GM12878 (cell line): Measurements from ENCODE around the gene CEP89. TPM values are rescaled to one million over a fixed set of nuclear protein-coding genes. Genes with fewer than 3 reads are reported as not detected.
"Not testable (repeated sequence)": the region's sequence is repeated elsewhere in the genome, so short reads cannot be mapped to it uniquely, and the experiment has no call there.

Experiments used
- ATAC-seq: fragments of 200-7000 bp; cut with Tn5 transposase; 3 replicates; pipeline ENCODE4 v1.9.1; 2020; ENCODE audit warnings: mild to moderate bottlenecking, moderate library complexity
- BruUV-seq: library from RNA; stranded (reverse); fragments of 400-500 nt; replicated peaks from 2 replicates; lab custom pipeline; 2021; lab: Mats Ljungman, UMichigan
- CTCF ChIA-PET: fragments of 300-600 bp; sonication (Branson Sonifier 250); formaldehyde crosslinking; extraction: SDS; loops from one replicate; lab custom pipeline; 2021; ENCODE audit warnings: inconsistent platforms; lab: Yijun Ruan, JAX
- POLR2A ChIA-PET: fragments of 350-600 bp; formaldehyde crosslinking; extraction: SDS; loops from one replicate; lab custom pipeline; 2021; ENCODE audit warnings: inconsistent platforms; lab: Charles Lee
- RAD21 ChIA-PET: fragments of 300-600 bp; sonication (Branson Sonifier 250); formaldehyde crosslinking; loops from one replicate; lab custom pipeline; 2023; ENCODE audit warnings: antibody characterized with exemption; ENCODE audit not compliant: unreplicated experiment; lab: Charles Lee
- SMC1A ChIA-PET: fragments of 300-600 bp; sonication (Branson Sonifier 250); formaldehyde crosslinking; loops from one replicate; lab custom pipeline; 2023; ENCODE audit not compliant: unreplicated experiment, uncharacterized antibody; lab: Charles Lee
- DNase-seq: peaks from one replicate; pipeline ENCODE4 v3.0.0-alpha.2; 2011; ENCODE audit warnings: low read depth, low spot score
- FAIRE-seq: peaks from 3 replicates; lab custom pipeline; 2011; peaks lifted over from hg19 to GRCh38; lab: Jason Lieb, UNC
- H2AFZ ChIP-seq: 2 replicates; pipeline ENCODE4 v1.6.0; 2011; ENCODE audit warnings: low read depth, low read length, control low read depth; ENCODE audit not compliant: control insufficient read depth
- H3K27ac ChIP-seq: 2 replicates; pipeline ENCODE4 v1.5.1; 2011; ENCODE audit warnings: control low read depth; ENCODE audit not compliant: control insufficient read depth, insufficient read depth
- H3K27me3 ChIP-seq, 2 experiments: replicated peaks in 1 of 2; 2 replicates each; pipeline versions ENCODE4 v1.6.0 to v1.6.1; 2011; ENCODE audit warnings: low read length in 1 of 2; ENCODE audit not compliant: control insufficient read depth in 2 of 2, insufficient read depth in 2 of 2
- H3K36me3 ChIP-seq, 2 experiments: 2 replicates each; pipeline ENCODE4 v1.5.1; 2011; ENCODE audit warnings: low read length in 1 of 2; ENCODE audit not compliant: control insufficient read depth in 2 of 2, insufficient read depth in 2 of 2
- H3K4me1 ChIP-seq: 2 replicates; pipeline ENCODE4 v1.6.1; 2011; ENCODE audit warnings: mild to moderate bottlenecking, low read length, moderate library complexity, mixed read lengths; ENCODE audit not compliant: control insufficient read depth, insufficient read depth
- H3K4me2 ChIP-seq: 2 replicates; pipeline ENCODE4 v1.6.0; 2011; ENCODE audit warnings: control low read depth; ENCODE audit not compliant: control insufficient read depth, insufficient read depth
- H3K4me3 ChIP-seq: fragments of 200-600 bp; sonication (generic); 2 replicates; pipeline ENCODE4 v1.5.1; 2016
- H3K79me2 ChIP-seq: 2 replicates; pipeline ENCODE4 v1.6.0; 2011; ENCODE audit warnings: low read length; ENCODE audit not compliant: control insufficient read depth, insufficient read depth
- H3K9ac ChIP-seq: 2 replicates; pipeline ENCODE4 v1.8.0; 2011; ENCODE audit warnings: low read length, control low read depth, mixed read lengths; ENCODE audit not compliant: control insufficient read depth, insufficient read depth
- H3K9me3 ChIP-seq: replicated peaks from 3 replicates; pipeline ENCODE4 v1.5.1; 2011; ENCODE audit warnings: mild to moderate bottlenecking, low read length; ENCODE audit not compliant: control insufficient read depth, insufficient read depth
- H4K20me1 ChIP-seq: 2 replicates; pipeline ENCODE4 v1.6.0; 2011; ENCODE audit not compliant: control insufficient read depth, insufficient read depth
- SUZ12 ChIP-seq: fragments of 200-600 bp; sonication (generic); IDR thresholded peaks from one replicate; pipeline ENCODE4 v1.6.1; 2018; ENCODE audit warnings: antibody characterized with exemption, mild to moderate bottlenecking; ENCODE audit not compliant: unreplicated experiment
- WGBS: methylation state at CpG from one replicate; pipeline ENCODE4 v1.1.6; 2016; ENCODE audit warnings: low lambda C conversion rate; ENCODE audit not compliant: insufficient replicate concordance, insufficient coverage; ENCODE audit errors: missing lambda C conversion rate; 5-methylcytosine and 5-hydroxymethylcytosine counted together
- in situ Hi-C: fragments of 300-500 bp; cut with MboI; formaldehyde crosslinking; loops from 9 replicates; pipeline ENCODE4 v1.14.3; 2018; ENCODE audit warnings: mixed read lengths
- intact Hi-C: fragments of 100-400 bp; cut with micrococcal nuclease; formaldehyde crosslinking; loops from one replicate; pipeline ENCODE4 v1.14.2; 2022; ENCODE audit not compliant: unreplicated experiment
- polyA plus RNA-seq, 11 experiments: library from polyadenylated mRNA; depleted of rRNA in 4 of 11; unstranded in 6 of 11; stranded (reverse) in 5 of 11; fragments of >200 nt; fragmentation: Nextera tagmentation in 4 of 11; fragmentation: Illumina TruSeq in 1 of 11; extraction: Ambion mirVana in 4 of 11; extraction: Trizol in 1 of 11; gene quantifications; 1 replicate in 1 of 11; 2 replicates in 10 of 11; pipeline versions ENCODE4 v1.2.1 to v1.2.3, GENCODE V29; 2011 to 2016; ENCODE audit warnings: inconsistent platforms in 2 of 11, missing spikeins in 2 of 11, low read depth in 1 of 11
- total RNA-seq, 4 experiments: library from RNA; depleted of rRNA in 3 of 4; stranded (reverse); fragments of >200 nt in 3 of 4; fragmentation: Illumina TruSeq in 1 of 4; extraction: Trizol in 1 of 4; gene quantifications; 2 replicates each; pipeline versions ENCODE4 v1.2.1 to v1.2.3, GENCODE V29; 2013 to 2021
- TF ChIP-seq, protein P1 (sequence below): fragments of 450-650 bp; formaldehyde crosslinking; IDR thresholded peaks from 2 replicates; pipeline ENCODE4 v1.4.0; 2020; ENCODE audit warnings: mild to moderate bottlenecking, moderate library complexity

CEP89 gene
- total and polyA plus RNA-seq, 10 of the 15 experiments (the other 5 are each of a cell fraction or from before 2014, with no cell fraction given) = 6.0 to 19.3 (median 10.2) TPM

DNA sequence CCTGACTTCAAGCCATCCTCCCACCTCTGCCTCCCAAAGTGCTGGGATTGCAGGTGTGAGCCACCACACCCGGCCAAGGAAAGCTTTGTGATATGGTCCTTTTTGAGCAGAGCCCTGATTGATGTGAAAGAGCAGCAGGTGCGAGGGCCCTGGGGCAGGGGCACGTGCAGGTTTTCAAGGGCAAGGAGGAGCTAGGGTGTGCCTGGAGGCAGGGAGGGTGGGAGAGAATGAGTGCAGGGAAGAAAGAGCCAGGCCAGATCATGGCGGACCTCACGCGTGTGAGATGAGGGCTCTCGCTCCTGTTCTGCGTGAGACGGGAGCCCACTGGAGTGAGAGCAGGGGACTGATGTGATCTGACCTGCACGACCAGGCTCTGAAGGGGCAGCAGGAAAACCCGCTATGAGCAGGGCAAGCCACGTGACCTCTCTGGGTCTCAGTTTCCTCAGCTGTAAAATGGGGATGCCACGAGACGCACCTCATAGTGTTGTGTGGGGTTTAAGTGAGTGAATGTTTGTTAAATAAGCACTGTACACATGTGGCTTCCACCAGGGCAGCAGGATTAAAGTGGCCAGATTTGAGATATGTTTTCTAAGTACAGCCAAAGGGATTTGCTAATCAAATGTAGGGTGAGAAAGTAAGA, 26.1 kb upstream of the CEP89 start (continued):
- TF ChIP-seq, protein P1, sequence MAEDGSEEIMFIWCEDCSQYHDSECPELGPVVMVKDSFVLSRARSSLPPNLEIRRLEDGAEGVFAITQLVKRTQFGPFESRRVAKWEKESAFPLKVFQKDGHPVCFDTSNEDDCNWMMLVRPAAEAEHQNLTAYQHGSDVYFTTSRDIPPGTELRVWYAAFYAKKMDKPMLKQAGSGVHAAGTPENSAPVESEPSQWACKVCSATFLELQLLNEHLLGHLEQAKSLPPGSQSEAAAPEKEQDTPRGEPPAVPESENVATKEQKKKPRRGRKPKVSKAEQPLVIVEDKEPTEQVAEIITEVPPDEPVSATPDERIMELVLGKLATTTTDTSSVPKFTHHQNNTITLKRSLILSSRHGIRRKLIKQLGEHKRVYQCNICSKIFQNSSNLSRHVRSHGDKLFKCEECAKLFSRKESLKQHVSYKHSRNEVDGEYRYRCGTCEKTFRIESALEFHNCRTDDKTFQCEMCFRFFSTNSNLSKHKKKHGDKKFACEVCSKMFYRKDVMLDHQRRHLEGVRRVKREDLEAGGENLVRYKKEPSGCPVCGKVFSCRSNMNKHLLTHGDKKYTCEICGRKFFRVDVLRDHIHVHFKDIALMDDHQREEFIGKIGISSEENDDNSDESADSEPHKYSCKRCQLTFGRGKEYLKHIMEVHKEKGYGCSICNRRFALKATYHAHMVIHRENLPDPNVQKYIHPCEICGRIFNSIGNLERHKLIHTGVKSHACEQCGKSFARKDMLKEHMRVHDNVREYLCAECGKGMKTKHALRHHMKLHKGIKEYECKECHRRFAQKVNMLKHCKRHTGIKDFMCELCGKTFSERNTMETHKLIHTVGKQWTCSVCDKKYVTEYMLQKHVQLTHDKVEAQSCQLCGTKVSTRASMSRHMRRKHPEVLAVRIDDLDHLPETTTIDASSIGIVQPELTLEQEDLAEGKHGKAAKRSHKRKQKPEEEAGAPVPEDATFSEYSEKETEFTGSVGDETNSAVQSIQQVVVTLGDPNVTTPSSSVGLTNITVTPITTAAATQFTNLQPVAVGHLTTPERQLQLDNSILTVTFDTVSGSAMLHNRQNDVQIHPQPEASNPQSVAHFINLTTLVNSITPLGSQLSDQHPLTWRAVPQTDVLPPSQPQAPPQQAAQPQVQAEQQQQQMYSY = no peak
- TF ChIP-seq SUZ12 = no peak
- TF ChIP-seq, all 136 proteins: peak for 0

DNA sequence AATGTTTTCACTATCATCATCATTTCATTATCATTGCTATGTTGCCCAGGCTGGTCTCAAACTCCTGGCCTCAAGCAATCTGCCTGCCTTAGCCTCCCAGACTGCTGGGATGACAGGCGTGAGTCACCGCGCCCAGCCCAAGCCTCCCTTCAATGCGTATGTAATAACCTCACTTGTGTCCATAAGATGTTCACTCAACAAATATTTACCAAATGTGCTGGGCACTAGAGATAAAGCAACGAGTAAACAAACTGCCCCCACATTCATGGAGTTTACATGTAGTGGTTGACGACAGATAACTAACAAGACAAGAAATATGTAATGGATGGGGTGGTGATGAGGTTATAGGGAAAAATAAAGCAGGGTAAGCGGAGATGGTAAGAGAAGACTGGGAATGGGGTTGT, 25.3 kb upstream of the CEP89 start:
- RAD21 ChIA-PET, CTCF ChIA-PET, H2AFZ ChIP-seq, in situ Hi-C loops, SMC1A ChIA-PET, H3K4me1 ChIP-seq, H3K79me2 ChIP-seq, H4K20me1 ChIP-seq, BruUV-seq, H3K27me3 ChIP-seq, H3K27ac ChIP-seq, DNase-seq, ATAC-seq, H3K4me2 ChIP-seq, H3K9ac ChIP-seq, H3K36me3 ChIP-seq, H3K9me3 ChIP-seq, H3K4me3 ChIP-seq, intact Hi-C loops, POLR2A ChIA-PET, FAIRE-seq: not testable (repeated sequence)
- 70% methylated on average over 7 of the region's 7 CpGs for WGBS

DNA sequence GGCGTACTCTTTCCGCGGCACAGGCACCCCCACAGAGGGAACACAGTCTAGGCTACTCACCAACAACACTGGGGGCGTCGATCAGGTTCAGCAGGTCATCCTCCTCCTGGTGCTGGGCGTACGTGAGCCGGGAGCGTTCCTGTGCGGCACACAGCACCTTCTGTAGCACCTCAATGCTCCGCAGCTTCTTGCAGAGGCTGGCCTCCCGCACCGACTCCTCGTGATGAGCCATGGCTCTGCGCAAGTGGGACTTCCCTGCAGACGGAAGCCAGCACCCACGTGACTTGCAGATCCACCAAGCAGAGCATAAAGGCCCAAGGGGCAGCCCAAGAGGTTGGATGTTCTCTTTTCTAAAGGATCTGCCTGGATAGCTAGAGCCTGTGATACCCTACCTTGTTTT, 24.2 kb upstream of the CEP89 start:
- intact Hi-C loops, CTCF ChIA-PET, H3K4me1 ChIP-seq: not testable (repeated sequence)

More for the DNA sequence above, 24.2 kb upstream of the CEP89 start:
- FAIRE-seq, H4K20me1 ChIP-seq, ATAC-seq, H3K4me3 ChIP-seq, SMC1A ChIA-PET, DNase-seq, H3K9me3 ChIP-seq, H3K27ac ChIP-seq, H3K9ac ChIP-seq, in situ Hi-C loops, POLR2A ChIA-PET, H3K79me2 ChIP-seq, H2AFZ ChIP-seq, H3K36me3 ChIP-seq, H3K27me3 ChIP-seq, RAD21 ChIA-PET, BruUV-seq, H3K4me2 ChIP-seq: not testable (repeated sequence)
- 93% methylated on average over 11 of the region's 17 CpGs for WGBS
